ENCODE data around the gene ATP8A1.
"Not testable (repeated sequence)": the region's sequence is repeated elsewhere in the genome, so short reads cannot be mapped to it uniquely, and the experiment has no call there.

The ATP8A1 gene

DNA sequence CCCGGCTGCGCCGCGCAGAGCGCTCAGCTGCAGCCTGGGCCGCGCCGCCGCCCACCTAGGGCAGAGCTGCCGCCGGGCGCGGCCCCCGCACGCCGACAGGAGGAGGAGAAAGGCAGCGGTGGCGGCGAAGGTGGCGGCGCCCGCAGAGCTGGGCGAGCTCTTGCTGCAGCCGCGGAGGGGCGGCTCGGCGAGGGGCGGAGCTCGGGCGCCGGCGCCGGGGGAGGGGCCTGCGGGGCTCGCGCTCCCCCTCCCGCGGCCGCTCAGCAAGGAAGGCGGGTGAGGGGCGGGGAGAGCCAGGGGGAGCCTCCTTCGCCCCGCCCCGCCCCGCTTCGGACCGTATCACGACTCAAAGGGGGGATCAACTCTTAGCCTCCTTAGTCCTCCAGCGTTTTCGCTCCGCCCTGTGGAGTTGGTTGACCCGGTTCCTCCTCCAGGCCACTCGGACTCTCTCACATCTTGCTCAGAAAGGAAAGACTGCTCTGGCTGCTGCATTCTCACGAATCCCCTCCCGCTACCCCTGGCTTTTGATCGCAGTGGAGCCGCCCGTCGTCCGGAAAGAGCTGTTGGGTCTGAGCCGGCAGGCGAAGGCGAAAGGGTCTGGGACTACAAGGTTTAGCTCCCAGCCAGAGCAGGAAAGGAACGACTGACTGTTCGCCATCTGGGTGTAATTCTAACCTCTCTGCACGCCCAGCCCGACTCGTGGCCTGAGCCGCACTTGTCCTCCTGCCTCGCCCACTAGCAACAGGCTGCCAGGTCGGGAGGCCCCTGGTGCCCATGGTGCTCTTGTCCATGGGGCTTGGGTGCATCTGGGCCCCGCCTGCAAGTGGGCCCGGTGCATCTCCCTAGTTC is at the start of gene ATP8A1:
ATP8A1 (minus strand) TSS at position 162 of the 849 bp plus-strand sequence. CDS start 232 bp downstream, outside the sequence.
- peak; percentile 72 to 98 (median 90) for DNase-seq

GRCh38 chr4:42706086-42706485 is 49.2 kb upstream of the ATP8A1 start:
- DNase-seq, result no peak

GRCh38 chr4:42703813-42704212 is 46.9 kb upstream of the ATP8A1 start:
- peak in 1 of 56 donors; percentile 9 for DNase-seq

- DNase-seq, result no peak
Observed at GRCh38 chr4:42702895-42703294, 46.0 kb upstream of the ATP8A1 start.

DNA sequence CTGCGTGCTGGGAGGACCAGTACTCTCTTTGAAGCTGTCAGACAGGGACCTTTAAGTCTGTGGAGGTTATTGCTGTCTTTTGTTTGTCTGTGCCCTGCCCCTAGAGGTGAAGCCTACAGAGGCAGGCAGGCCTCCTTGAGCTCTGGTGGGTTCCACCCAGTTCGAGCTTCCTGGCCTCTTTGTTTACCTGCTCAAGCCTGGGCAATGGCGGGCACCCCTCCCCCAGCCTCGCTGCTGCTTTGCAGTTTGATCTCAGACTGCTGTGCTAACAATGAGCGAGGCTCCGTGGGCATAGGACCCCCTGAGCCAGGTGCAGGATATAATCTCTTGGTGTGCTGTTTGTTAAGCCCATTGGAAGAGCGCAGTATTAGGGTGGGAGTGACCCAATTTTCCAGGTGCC is 44.9 kb upstream of the ATP8A1 start:
- not testable (repeated sequence) for DNase-seq

DNA sequence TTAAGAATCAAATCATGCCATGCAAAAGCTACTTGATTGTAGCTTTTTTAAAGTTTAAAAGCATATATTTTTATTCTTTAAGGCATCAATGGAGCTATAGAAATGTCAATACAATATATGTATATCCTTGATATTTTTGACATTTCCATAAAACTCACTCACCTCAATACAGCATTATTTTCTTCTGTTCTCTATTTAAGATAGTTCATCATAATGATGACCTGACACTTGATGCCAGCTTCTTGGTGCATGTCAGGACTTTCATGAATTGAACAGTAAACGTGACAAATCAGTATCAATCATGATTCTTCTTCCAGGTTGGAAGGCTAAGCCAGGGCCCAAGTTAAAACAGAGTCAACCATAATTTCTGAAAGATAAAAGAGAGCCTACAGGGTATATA is 33.6 kb upstream of the ATP8A1 start:
- DNase-seq, result no peak

DNA sequence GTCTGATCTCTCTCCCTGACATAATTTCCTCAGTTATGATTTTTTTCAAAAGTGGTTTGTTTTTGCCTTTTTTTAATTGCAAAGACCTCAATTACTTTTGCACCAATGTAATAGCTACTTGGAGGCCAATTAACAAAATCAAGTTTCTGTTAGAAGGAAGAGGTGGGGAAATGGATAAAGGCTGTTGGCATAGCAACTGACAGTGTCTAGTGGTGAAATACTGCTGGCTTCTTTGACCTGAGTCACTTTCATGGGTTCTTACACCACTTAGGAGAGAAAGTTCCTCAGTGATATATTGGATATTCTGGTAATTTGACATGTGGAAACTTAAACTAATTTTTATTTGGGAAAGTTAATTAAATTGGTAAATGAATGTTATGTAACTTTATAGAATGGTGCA is 26.5 kb upstream of the ATP8A1 start:
- no peak for DNase-seq

- no peak for DNase-seq
Observed at GRCh38 chr4:42678512-42678911, 21.6 kb upstream of the ATP8A1 start.

DNA sequence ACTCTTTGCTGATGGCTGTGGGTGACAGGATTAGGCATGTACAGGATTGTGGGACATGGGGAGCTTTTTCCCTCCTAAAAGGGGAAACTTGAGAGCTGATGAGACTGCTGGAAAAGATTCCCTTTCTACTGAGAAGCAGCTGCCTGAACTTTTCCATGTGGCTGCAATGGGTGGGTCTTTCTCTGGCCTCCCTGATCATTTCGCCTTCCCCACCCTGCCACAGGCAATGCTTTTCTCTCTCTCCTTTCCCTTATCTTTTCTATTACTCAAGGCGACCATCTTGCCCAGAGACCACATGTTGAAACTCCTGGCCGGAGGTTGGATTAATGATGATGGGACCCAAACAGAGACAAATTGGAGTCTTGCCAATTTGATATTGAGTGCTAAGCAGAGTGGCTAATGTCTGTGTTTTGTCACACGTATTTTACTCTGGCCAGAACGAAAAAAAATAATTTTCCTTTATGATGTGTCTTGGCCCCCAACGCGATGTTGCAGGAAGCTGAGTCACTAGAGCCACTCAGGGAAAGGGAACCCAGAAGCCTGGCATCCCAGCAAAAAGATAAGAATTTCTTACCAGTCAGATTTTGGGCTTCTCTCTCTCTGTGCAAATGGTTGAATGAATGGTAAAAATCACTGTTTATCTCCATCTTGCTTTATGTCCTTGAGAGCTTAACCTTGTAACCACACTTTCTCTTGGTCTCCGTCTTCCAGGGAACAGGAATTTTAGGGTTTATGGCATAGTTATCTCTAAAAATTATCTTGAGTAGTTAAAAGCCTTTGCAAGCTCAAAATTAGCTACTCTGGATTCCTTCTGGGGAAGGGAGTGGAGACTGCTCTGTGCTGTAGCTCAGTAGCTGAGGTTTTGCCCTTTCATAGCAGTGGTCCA is 19.4 kb upstream of the ATP8A1 start:
- no peak for DNase-seq

- no peak for DNase-seq
Observed at GRCh38 chr4:42673082-42673425, 16.1 kb upstream of the ATP8A1 start.

DNA sequence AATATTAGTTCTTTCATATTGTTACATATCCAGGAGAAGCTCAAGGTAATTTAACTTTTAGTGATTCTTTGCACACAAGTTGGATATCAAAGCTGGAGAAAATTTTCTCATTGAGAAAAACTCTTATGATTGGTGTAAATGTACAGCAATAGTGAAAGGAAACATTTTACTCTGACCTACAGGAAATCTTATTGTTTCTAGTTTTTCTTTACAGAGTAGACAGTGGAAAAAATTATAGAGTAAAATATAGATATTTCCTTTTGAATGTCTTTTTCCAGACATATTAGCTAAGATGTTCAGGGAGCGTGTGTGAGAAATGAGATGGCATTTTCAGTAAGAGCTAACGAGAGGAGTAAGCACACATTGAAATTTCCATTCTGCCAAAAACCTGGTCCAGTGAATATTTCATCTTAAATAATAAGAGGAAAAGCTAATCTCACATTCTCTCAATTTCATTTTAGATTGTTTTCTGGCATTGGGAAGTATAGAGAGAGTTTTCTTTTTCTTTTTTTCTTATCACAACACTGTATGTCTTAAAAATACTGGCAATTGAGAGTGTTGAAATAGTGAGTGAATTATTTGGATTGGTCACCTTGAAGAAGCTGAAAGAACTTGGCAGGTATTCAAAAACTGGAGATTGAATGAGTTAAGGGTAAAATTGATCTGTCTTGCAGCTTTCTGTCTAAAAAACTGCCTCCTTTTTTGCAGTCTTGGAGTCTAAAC is 15.6 kb upstream of the ATP8A1 start:
- no peak for DNase-seq

DNA sequence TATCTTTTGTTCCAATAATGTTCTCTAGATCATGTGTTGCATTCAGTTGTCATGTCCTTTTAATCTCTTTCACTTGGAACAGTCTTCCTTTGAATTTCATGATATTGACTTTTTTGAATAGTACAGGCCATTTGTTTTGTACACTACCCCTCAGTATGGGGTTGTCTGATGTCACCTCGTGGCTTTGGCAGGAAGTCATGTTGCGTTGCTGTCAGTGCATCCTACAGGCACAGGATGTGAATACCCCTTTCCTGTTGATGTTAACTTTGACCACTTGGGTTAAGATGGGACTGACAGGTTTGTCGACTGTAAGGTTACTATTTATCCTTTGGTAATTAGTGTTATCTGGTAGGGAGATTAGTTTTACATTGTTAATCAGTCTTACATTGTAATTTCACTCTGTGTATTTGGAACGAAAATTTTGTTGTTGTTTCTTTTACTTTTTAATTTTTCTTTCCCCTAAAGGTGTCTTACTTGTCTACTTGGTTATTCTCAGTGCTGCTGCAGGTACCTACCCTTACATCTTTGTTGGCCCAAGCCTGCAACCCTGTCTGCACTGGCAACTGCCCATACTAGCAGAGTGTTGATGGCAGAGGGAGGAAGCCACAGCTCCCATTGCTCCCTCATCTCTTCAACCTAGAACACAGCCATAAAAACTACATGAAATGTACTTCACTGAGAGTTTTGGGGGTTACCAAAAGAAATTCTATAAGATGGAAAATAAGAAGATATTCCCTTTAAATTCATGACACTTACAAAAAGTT is 14.7 kb upstream of the ATP8A1 start:
- DNase-seq, result no peak

DNA sequence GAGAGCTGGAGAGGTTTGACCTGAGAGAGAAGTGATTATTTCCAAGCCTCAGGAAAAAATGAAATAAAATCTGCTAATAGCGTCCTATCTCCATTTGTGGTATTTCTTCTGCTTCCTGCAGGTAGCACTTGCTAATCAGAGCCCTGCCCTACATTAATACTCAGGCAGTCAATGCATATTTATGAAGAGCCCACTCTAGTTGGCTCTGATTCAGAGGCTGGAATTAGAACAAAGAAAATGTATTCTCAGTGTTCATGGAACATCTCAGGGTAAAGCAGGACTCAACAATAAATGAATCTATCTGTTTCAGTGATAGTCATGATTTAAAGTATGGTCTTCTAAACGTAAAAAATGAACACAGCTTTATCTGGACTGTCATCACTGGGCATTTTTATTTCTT is 1.4 kb upstream of the ATP8A1 start:
- DNase-seq, result no peak

DNA sequence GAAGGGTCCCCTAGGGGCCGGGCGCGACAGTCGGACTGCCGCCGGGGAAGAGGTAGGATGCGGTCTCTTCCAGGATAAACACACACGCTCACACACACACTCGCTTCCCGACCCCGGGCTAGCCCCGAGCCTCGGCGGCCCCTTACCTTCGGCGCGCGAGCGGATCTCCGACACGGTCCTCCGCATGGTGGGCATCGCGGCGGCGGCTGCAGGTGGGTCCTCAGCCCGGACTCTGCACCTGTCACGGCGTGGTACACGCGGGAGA is 294 bp downstream of the ATP8A1 start:
- peak in 4 of 56 donors; percentile 60 to 71 (median 70) for DNase-seq

GRCh38 chr4:42655921-42656678 is 805 bp downstream of the ATP8A1 start:
- peak in 39 of 56 donors; percentile 16 to 86 (median 61) for DNase-seq

DNA sequence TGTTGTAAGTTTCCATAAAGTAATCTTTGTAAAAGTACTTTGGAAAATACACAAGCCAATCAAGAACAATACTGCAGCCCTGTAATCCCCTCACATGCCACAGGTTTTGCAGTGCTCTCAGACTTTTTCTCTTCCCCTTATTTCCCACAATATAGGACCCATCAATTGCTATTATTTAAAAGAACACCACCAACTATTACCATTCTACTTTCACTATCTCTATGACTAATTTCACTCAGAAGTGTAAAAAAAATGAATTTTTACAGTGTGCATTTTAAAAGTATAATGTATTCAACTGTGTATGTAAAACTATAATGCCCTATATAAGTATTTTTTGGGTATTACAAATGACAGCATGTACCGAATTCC is 1.7 kb downstream of the ATP8A1 start:
- no peak for DNase-seq

DNA sequence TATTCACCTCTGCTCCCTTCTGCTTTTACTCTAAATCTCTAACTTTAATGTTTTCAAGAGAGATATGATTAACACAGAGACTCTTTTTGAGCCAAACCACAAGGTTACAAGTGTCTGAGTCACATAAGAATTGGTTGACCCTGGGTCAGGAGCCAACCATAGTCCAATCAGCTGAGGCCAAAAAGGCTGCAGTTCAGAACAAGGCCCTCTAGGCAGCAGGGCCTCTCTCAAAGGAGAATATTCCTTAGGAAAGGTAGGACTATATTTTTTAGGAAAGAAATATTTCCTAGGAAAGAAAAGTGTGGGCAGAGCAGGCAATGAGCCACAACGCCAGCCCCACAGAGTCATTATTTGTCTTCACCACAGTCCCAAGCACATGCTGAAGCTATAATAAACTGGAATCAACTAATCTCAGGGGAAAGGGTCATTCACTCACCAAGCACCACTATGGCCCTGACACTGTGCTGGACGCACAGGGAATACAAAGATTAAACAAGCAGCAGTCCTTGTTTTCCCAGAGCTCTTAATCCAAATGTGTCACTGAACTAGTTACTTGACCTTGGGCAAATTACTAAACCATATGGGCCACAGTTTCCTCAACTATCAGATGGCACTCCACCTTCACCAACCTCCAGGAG is 2.2 kb downstream of the ATP8A1 start:
- DNase-seq, result no peak

GRCh38 chr4:42653626-42654560 is 3.0 kb downstream of the ATP8A1 start:
- no peak for DNase-seq
